ENCODE measurements around the gene CXorf38. TPM values are rescaled to one million over a fixed set of nuclear protein-coding genes. Genes with fewer than 3 reads are reported as not detected.

The CXorf38 gene
- total RNA-seq, 1 experiment from 2014 or later: 10.5 TPM

DNA sequence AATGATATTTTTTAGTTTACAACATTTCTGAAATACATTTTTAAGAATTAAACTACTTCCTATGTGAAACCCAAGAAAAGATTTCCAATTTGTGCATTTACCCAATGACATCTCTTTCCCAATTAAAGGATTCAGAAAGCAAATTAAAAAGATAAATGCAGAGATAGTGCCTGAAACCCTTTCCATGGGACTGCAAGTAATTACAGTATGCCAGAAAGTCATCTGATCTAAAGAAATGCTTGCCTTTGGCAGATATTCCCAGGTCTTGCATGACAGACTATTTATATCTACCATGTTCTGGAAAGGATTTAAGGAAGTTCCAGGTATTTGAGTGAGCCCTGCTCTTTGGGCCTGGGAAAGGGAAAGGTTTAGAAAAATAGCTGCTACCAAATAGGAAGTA is 41.6 kb upstream of the CXorf38 start:
- no peak overlapping the region for H2BK20ac ChIP-seq (ENCODE audit: low read depth, low read length, poor library complexity, severe bottlenecking)
- 0 out of 2 replicates have a peak, but pooled peaks cover 2% of the 10 kb centered on the region for H3K4me1 ChIP-seq (ENCODE audit: insufficient read depth, low read length)
- H3K56ac ChIP-seq (ENCODE audit: insufficient read length, low read depth, low read length): no peak overlapping the region
- H3K79me2 ChIP-seq (ENCODE audit: insufficient read depth, low read length): no peaks in the 10 kb centered on the region; the same call in 1 of the 2 replicates
- no peak overlapping the region for H3T11ph ChIP-seq (ENCODE audit: low read length)
- no peaks in the 10 kb centered on the region for H3K9me3 ChIP-seq (ENCODE audit: control insufficient read depth, low read depth, low read length)
- no peaks in the 10 kb centered on the region for H3K79me1 ChIP-seq (ENCODE audit: insufficient read depth, low read depth, low read length, poor library complexity, severe bottlenecking)
- H3K4me3 Mint-ChIP-seq: no peak overlapping the region
- H3K27ac ChIP-seq (ENCODE audit: insufficient read length, low read depth, low read length): no peak overlapping the region
- no peak overlapping the region for H2BK15ac ChIP-seq (ENCODE audit: low read depth, low read length)
- no peak overlapping the region for H4K5ac ChIP-seq (ENCODE audit: insufficient read length, low read depth, low read length)
- no peak overlapping the region for H4K8ac ChIP-seq (replicated peaks; ENCODE audit: insufficient read length, low read depth, low read length)
- no peaks in the 10 kb centered on the region for H3K27me3 Mint-ChIP-seq (ENCODE audit: low read depth)
- H3K4me2 ChIP-seq (ENCODE audit: insufficient read depth, insufficient read length, low read length): no peak overlapping the region
- peaks cover 39 to 46% of the 10 kb centered on the region in 2 experiments for H3K9me3 Mint-ChIP-seq
- no peaks in the 10 kb centered on the region for H3K23me2 ChIP-seq (ENCODE audit: insufficient read length, low read depth, low read length, poor library complexity, severe bottlenecking)
- H4K20me1 ChIP-seq (ENCODE audit: control insufficient read depth, insufficient read depth, insufficient read length): no peaks in the 10 kb centered on the region
- H4K91ac ChIP-seq (ENCODE audit: insufficient read length, low read depth, low read length): no peak overlapping the region
- no peak overlapping the region for H2BK12ac ChIP-seq (ENCODE audit: insufficient read length, low read depth, low read length)
- no peak overlapping the region for H3K23ac ChIP-seq (ENCODE audit: insufficient read length, low read depth, low read length)
- H3K4ac ChIP-seq (ENCODE audit: low read depth, low read length): no peak overlapping the region
- H2AFZ ChIP-seq (ENCODE audit: low read length): no peak overlapping the region
- no peak overlapping the region for H2BK120ac ChIP-seq (ENCODE audit: low read depth, low read length, poor library complexity, severe bottlenecking)
- no peak overlapping the region for H3K27ac Mint-ChIP-seq
- no peaks in the 10 kb centered on the region for H3K27me3 ChIP-seq (ENCODE audit: insufficient read depth, low read length)
- no peak overlapping the region for H2AK5ac ChIP-seq (ENCODE audit: insufficient read length, low read length)
- no peak for DNase-seq
- peaks cover 36 to 87% (median 73%) of the 10 kb centered on the region in 3 experiments for H3K36me3 Mint-ChIP-seq (ENCODE audit: insufficient read depth in 1 of 3, low read depth in 3 of 3)
- H3K9ac ChIP-seq (ENCODE audit: extremely low read depth, insufficient read length, low read length): no peak overlapping the region
- no peak overlapping the region for H3K18ac ChIP-seq (ENCODE audit: insufficient read length, low read depth, low read length)
- H3K14ac ChIP-seq (ENCODE audit: insufficient read depth, low read length): no peak overlapping the region
- TF ChIP-seq, protein P1, sequence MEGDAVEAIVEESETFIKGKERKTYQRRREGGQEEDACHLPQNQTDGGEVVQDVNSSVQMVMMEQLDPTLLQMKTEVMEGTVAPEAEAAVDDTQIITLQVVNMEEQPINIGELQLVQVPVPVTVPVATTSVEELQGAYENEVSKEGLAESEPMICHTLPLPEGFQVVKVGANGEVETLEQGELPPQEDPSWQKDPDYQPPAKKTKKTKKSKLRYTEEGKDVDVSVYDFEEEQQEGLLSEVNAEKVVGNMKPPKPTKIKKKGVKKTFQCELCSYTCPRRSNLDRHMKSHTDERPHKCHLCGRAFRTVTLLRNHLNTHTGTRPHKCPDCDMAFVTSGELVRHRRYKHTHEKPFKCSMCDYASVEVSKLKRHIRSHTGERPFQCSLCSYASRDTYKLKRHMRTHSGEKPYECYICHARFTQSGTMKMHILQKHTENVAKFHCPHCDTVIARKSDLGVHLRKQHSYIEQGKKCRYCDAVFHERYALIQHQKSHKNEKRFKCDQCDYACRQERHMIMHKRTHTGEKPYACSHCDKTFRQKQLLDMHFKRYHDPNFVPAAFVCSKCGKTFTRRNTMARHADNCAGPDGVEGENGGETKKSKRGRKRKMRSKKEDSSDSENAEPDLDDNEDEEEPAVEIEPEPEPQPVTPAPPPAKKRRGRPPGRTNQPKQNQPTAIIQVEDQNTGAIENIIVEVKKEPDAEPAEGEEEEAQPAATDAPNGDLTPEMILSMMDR (conservative IDR thresholded peaks at IDR 0.05): no peak
- H3K4me1 Mint-ChIP-seq: peaks cover 16 to 20% of the 10 kb centered on the region in 2 experiments
- H2BK5ac ChIP-seq (ENCODE audit: insufficient read length, low read length): no peak overlapping the region
